SU-DHL-6 (cell line): ENCODE results near the gene PIK3R1.

Experiments
- H2AFZ ChIP-seq: fragments of 200-600 bp; sonication (generic); 2 replicates; pipeline ENCODE4 v1.6.1; 2014; ENCODE audit warnings: low read depth, mild to moderate bottlenecking, moderate library complexity, mixed read lengths, antibody characterized with exemption, low read length; ENCODE audit not compliant: severe bottlenecking
- H3F3A ChIP-seq: fragments of 200-600 bp; shearing (Covaris generic); 2 replicates; pipeline ENCODE4 v1.6.0; 2016; ENCODE audit warnings: antibody characterized with exemption, mild to moderate bottlenecking; ENCODE audit not compliant: insufficient read depth
- H3K27ac ChIP-seq: fragments of 200-600 bp; sonication (generic); 2 replicates; pipeline ENCODE4 v1.5.1; 2016; ENCODE audit warnings: low read depth, mild to moderate bottlenecking, low read length, moderate library complexity, mixed read lengths
- H3K27me3 ChIP-seq: fragments of 200-600 bp; sonication (generic), shearing (Covaris generic); 2 replicates; pipeline ENCODE4 v1.6.0; 2014; ENCODE audit warnings: mild to moderate bottlenecking, low read length
- H3K36me3 ChIP-seq: fragments of 200-600 bp; sonication (generic); 2 replicates; pipeline ENCODE4 v1.6.1; 2014; ENCODE audit warnings: mild to moderate bottlenecking, low read length, mixed read lengths
- H3K4me2 ChIP-seq: fragments of 300-600, 200-600 bp; shearing (Covaris generic), sonication (generic); 2 replicates; pipeline ENCODE4 v1.6.0; 2014; ENCODE audit warnings: low read length, low read depth, mild to moderate bottlenecking; ENCODE audit not compliant: poor library complexity, severe bottlenecking
- H3K4me3 ChIP-seq: fragments of 200-600 bp; sonication (generic); 2 replicates; pipeline ENCODE4 v1.5.1; 2014; ENCODE audit warnings: antibody characterized with exemption, low read length, mild to moderate bottlenecking, mixed read lengths; ENCODE audit not compliant: insufficient read depth, poor library complexity, severe bottlenecking
- H3K79me2 ChIP-seq: fragments of 200-600 bp; sonication (generic); 2 replicates; pipeline ENCODE4 v1.6.1; 2014; ENCODE audit warnings: mild to moderate bottlenecking, low read length, moderate library complexity; ENCODE audit not compliant: insufficient read depth
- H3K9ac ChIP-seq: fragments of 200-600 bp; sonication (generic); 2 replicates; pipeline ENCODE4 v1.7.0; 2014; ENCODE audit warnings: mild to moderate bottlenecking, low read length
- H3K9me2 ChIP-seq: fragments of 200-600 bp; sonication (generic); replicated peaks from 2 replicates; pipeline ENCODE4 v1.6.1; 2014; ENCODE audit warnings: low read length; ENCODE audit not compliant: insufficient read depth
- H3K9me3 ChIP-seq: fragments of 200-600 bp; sonication (generic); 2 replicates; pipeline ENCODE4 v1.6.1; 2014; ENCODE audit warnings: low read length, mixed read lengths; ENCODE audit not compliant: insufficient read depth
- H4K20me1 ChIP-seq: fragments of 200-600 bp; sonication (generic); 2 replicates; pipeline ENCODE4 v1.6.1; 2014; ENCODE audit warnings: low read depth, mild to moderate bottlenecking, antibody characterized with exemption, low read length, moderate library complexity, mixed read lengths
- EZH2phosphoT487 ChIP-seq: fragments of 200-600 bp; sonication (generic), shearing (Covaris generic); conservative IDR thresholded peaks from 2 replicates; pipeline ENCODE4 v1.6.1; 2018; ENCODE audit warnings: mild to moderate bottlenecking, antibody characterized with exemption, low read length, moderate library complexity, mixed read lengths
- TF ChIP-seq, protein P1 (sequence below): fragments of 200-600 bp; sonication (generic); IDR thresholded peaks from one replicate; pipeline ENCODE4 v1.5.1; 2017; ENCODE audit warnings: antibody characterized with exemption, mild to moderate bottlenecking, low read length, moderate library complexity; ENCODE audit not compliant: insufficient read depth, poor library complexity, severe bottlenecking

PIK3R1 gene

DNA sequence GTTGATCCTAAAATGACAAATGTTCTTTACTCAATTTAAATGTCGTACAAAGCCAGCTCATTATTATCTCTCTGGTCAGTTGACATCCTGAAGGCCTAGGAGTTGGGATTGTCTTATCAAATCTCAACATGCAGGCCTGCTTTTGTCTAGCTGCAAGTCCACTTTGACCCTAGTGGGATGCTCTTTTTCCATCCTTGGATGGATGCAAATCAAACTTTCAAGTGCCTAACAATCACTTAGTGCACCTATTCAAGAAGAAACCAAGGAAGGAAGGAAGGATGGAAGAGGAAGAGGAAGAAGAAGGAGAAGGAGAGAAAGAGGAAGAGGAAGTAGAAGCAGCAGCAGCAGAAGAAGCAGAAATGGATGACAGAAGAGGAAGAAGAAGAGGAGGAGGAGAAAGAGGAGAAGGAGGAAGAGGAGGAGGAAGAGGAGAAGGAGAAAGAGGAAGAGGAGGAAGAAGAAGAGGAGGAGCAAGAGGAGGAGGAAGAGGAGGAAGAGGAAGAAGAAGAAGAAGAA, 109.6 kb downstream of the PIK3R1 start:
- no peaks in the 10 kb centered on the region for H3K79me2 ChIP-seq
- H3F3A ChIP-seq = no peaks in the 10 kb centered on the region
- no peak overlapping the region for H2AFZ ChIP-seq
- no peak overlapping the region for H3K4me3 ChIP-seq
- no peaks in the 10 kb centered on the region for H3K36me3 ChIP-seq
- H3K27me3 ChIP-seq = no peaks in the 10 kb centered on the region
- no peak overlapping the region for H3K9ac ChIP-seq
- H3K27ac ChIP-seq = no peak overlapping the region
- H3K4me2 ChIP-seq = no peak overlapping the region
- H3K9me2 ChIP-seq = no peaks in the 10 kb centered on the region
- H3K9me3 ChIP-seq = no peaks in the 10 kb centered on the region
- no peaks in the 10 kb centered on the region for H4K20me1 ChIP-seq
- TF ChIP-seq, protein P1, sequence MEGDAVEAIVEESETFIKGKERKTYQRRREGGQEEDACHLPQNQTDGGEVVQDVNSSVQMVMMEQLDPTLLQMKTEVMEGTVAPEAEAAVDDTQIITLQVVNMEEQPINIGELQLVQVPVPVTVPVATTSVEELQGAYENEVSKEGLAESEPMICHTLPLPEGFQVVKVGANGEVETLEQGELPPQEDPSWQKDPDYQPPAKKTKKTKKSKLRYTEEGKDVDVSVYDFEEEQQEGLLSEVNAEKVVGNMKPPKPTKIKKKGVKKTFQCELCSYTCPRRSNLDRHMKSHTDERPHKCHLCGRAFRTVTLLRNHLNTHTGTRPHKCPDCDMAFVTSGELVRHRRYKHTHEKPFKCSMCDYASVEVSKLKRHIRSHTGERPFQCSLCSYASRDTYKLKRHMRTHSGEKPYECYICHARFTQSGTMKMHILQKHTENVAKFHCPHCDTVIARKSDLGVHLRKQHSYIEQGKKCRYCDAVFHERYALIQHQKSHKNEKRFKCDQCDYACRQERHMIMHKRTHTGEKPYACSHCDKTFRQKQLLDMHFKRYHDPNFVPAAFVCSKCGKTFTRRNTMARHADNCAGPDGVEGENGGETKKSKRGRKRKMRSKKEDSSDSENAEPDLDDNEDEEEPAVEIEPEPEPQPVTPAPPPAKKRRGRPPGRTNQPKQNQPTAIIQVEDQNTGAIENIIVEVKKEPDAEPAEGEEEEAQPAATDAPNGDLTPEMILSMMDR = no peak
- no peak for TF ChIP-seq EZH2phosphoT487

DNA sequence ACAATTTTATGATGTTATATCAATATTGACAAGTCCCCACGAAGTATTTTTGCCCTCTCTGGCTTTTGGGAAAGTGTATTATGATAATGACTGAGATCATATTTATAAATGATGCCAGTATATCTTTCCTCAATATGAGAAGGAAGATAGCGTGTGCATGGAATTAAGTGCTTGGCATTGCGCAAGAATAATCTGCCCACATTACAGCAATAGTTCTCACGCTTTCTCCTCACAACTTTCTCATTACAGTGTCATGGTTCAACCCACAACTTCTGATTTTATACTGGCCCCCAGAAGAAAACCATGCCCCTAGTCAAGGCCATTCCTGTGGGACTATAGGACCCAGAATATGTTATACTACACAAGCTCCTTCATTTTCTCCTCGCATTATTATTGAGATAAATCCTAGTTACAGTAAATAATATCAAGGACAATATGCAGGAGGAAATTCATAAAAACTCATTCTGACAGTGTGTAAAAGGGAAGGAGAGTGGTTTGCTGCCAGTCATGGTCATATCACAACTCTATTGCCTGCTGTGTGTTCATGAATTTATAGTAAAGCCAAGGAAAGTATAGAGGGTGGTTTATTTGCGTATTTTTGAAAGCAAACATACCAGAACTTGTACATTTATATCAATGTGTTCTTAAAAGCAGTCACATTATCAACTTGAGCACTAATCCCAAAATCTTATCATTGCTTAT, 114.1 kb downstream of the PIK3R1 start:
- Histone ChIP-seq H3K9me3 (no peaks in the 10 kb centered on the region), H3K27ac (no peak overlapping the region), H3K9ac (no peak overlapping the region), H3K9me2 (no peaks in the 10 kb centered on the region), H3K36me3 (no peaks in the 10 kb centered on the region), H3K79me2 (no peaks in the 10 kb centered on the region), H2AFZ (no peak overlapping the region), H4K20me1 (no peaks in the 10 kb centered on the region), H3K27me3 (no peaks in the 10 kb centered on the region), H3K4me3 (no peak overlapping the region), H3K4me2 (no peak overlapping the region), H3F3A (no peaks in the 10 kb centered on the region)
- TF ChIP-seq, protein P1 = no peak
- no peak for TF ChIP-seq EZH2phosphoT487

DNA sequence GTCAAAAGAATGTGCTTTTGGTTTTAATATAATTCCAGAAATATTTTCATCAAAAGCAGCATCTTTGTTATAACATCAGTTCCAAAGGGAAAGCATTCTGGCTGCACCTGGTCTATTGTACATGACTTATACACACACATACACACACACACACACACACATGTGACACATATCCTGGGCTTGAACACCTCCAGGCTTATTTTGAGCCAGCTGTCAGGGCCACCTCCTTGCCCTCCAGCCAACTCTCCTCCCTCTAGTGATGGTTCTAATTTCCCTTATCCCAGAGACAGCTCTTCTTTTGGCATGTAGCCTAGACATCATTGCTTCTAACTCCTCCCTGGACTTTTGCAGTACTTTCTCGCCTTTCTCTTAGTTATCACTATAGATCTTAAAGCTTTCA, 115.0 kb downstream of the PIK3R1 start:
- Histone ChIP-seq H3K4me3 (no peak overlapping the region), H3K9me2 (no peaks in the 10 kb centered on the region), H3K4me2 (no peak overlapping the region), H3K27ac (no peak overlapping the region), H3F3A (no peaks in the 10 kb centered on the region), H3K9me3 (no peaks in the 10 kb centered on the region), H3K27me3 (no peaks in the 10 kb centered on the region), H3K9ac (no peak overlapping the region), H2AFZ (no peak overlapping the region), H3K79me2 (no peaks in the 10 kb centered on the region), H3K36me3 (no peaks in the 10 kb centered on the region), H4K20me1 (no peaks in the 10 kb centered on the region)
- TF ChIP-seq EZH2phosphoT487 = no peak
- TF ChIP-seq, protein P1 = no peak
